Left hindlimb (tissue), 1 donor: ENCODE measurements around the gene SLC34A3.
"Not testable (repeated sequence)": the region's sequence is repeated elsewhere in the genome, so short reads cannot be mapped to it uniquely, and the experiment has no call there.

Experiments
- DNase-seq: peaks from one replicate; pipeline ENCODE4 v3.0.0-alpha.2; 2018

The SLC34A3 gene

GRCh38 chr9:137231372-137232039, 805 bp downstream of the SLC34A3 start:
- no peak for DNase-seq

GRCh38 chr9:137232101-137232500, 1.4 kb downstream of the SLC34A3 start:
- no peak for DNase-seq

- no peak for DNase-seq
Measured at GRCh38 chr9:137232510-137232909, 1.8 kb downstream of the SLC34A3 start.

- no peak for DNase-seq
Measured at GRCh38 chr9:137233143-137233980, 2.7 kb downstream of the SLC34A3 start.

GRCh38 chr9:137234055-137234697, 3.5 kb downstream of the SLC34A3 start:
- no peak for DNase-seq

- no peak for DNase-seq
Measured at GRCh38 chr9:137234758-137235423, 4.2 kb downstream of the SLC34A3 start.

- no peak for DNase-seq
Measured at GRCh38 chr9:137235424-137236237, 4.9 kb downstream of the SLC34A3 start.

- peak; percentile 86 for DNase-seq
Measured at GRCh38 chr9:137236238-137236935, 5.7 kb downstream of the SLC34A3 start.

- DNase-seq, result no peak
Measured at GRCh38 chr9:137236936-137237421, 6.3 kb downstream of the SLC34A3 start.

GRCh38 chr9:137237759-137238726, 7.3 kb downstream of the SLC34A3 start:
- DNase-seq, result no peak

GRCh38 chr9:137239541-137240200, 9.0 kb downstream of the SLC34A3 start:
- DNase-seq, result not testable (repeated sequence)

GRCh38 chr9:137240318-137240840, 9.7 kb downstream of the SLC34A3 start:
- DNase-seq, result peak; percentile 88

- peak; percentile 100 for DNase-seq
Measured at GRCh38 chr9:137240841-137241489, 10.3 kb downstream of the SLC34A3 start, which contains the start of gene TUBB4B. Gene TUBB4B, plus strand, starts transcription at chr9:137241287. Its CDS starts 74 bp downstream, at chr9:137241361.

GRCh38 chr9:137241490-137242268, 11.0 kb downstream of the SLC34A3 start:
- no peak for DNase-seq

GRCh38 chr9:137242269-137243203, 11.8 kb downstream of the SLC34A3 start:
- no peak for DNase-seq

GRCh38 chr9:137243266-137243625, 12.5 kb downstream of the SLC34A3 start:
- DNase-seq, result not testable (repeated sequence)
